WTC11 (cell line): ENCODE data around the gene SLC48A1. TPM values are rescaled to one million over a fixed set of nuclear protein-coding genes. Genes with fewer than 3 reads are reported as not detected.

Experiments used
- ATAC-seq: fragments of 200-7000 bp; cut with Tn5 transposase; 2 replicates; pipeline ENCODE4 v1.10.0; 2021; ENCODE audit warnings: mild to moderate bottlenecking, moderate library complexity
- CTCF ChIA-PET: fragments of 300-600 bp; sonication (Branson Sonifier 250); formaldehyde crosslinking; loops from one replicate; lab custom pipeline; 2021; ENCODE audit warnings: antibody characterized with exemption; lab: Charles Lee
- POLR2A ChIA-PET: fragments of 350-600 bp; sonication (Branson Sonifier 250); formaldehyde crosslinking; loops from one replicate; lab custom pipeline; 2021; ENCODE audit warnings: antibody characterized with exemption; lab: Charles Lee
- DNase-seq: peaks from one replicate; pipeline ENCODE4 v3.0.0; 2021; ENCODE audit warnings: low spot score
- H3K27ac Mint-ChIP-seq: 2 replicates; pipeline ENCODE4 v1.8.0; 2021; ENCODE audit warnings: mixed read lengths
- H3K27me3 Mint-ChIP-seq: 2 replicates; pipeline ENCODE4 v1.8.0; 2021; ENCODE audit warnings: low read depth, mild to moderate bottlenecking, moderate library complexity, mixed read lengths
- H3K36me3 Mint-ChIP-seq: 2 replicates; pipeline ENCODE4 v1.8.0; 2021; ENCODE audit warnings: mixed read lengths
- H3K4me1 Mint-ChIP-seq: 2 replicates; pipeline ENCODE4 v1.8.0; 2022; ENCODE audit warnings: mixed read lengths
- H3K4me3 Mint-ChIP-seq: 2 replicates; pipeline ENCODE4 v1.8.0; 2021; ENCODE audit warnings: mild to moderate bottlenecking, moderate library complexity, mixed read lengths
- H3K9me3 Mint-ChIP-seq: 2 replicates; pipeline ENCODE4 v1.8.0; 2021; ENCODE audit warnings: mixed read lengths
- ATF1 ChIP-seq: sonication (generic); formaldehyde crosslinking; IDR thresholded peaks from 2 replicates; pipeline ENCODE4 v1.8.1; 2023; ENCODE audit warnings: mild to moderate bottlenecking, moderate library complexity, missing genetic modification reagents
- ELF4 ChIP-seq: sonication (generic); formaldehyde crosslinking; IDR thresholded peaks from 2 replicates; pipeline ENCODE4 v1.8.1; 2022; ENCODE audit warnings: low read depth, mild to moderate bottlenecking, moderate library complexity, missing genetic modification reagents
- EMX1 ChIP-seq: fragments of 250-450 bp; sonication (Bioruptor Pico); IDR thresholded peaks from 2 replicates; pipeline ENCODE4 v1.8.0; 2021; ENCODE audit warnings: mild to moderate bottlenecking
- ETV6 ChIP-seq: sonication (generic); formaldehyde crosslinking; IDR thresholded peaks from 2 replicates; pipeline ENCODE4 v1.8.1; 2022; ENCODE audit warnings: mild to moderate bottlenecking, missing genetic modification reagents
- FOXK1 ChIP-seq: sonication (generic); formaldehyde crosslinking; IDR thresholded peaks from 2 replicates; pipeline ENCODE4 v1.8.0; 2022; ENCODE audit warnings: mild to moderate bottlenecking, moderate library complexity, missing genetic modification reagents
- HMGA2 ChIP-seq: fragments of 250-450 bp; sonication (Bioruptor Pico); IDR thresholded peaks from 2 replicates; pipeline ENCODE4 v1.4.0; 2021; ENCODE audit warnings: mild to moderate bottlenecking, moderate library complexity
- JUN ChIP-seq: sonication (generic); formaldehyde crosslinking; IDR thresholded peaks from 2 replicates; pipeline ENCODE4 v1.8.0; 2023; ENCODE audit warnings: mild to moderate bottlenecking, missing genetic modification reagents
- NR3C1 ChIP-seq: sonication (generic); formaldehyde crosslinking; conservative IDR thresholded peaks from 2 replicates; pipeline ENCODE4 v1.8.1; 2023; ENCODE audit warnings: low read depth, mild to moderate bottlenecking, missing genetic modification reagents
- SMAD3 ChIP-seq: sonication (generic); formaldehyde crosslinking; IDR thresholded peaks from 2 replicates; pipeline ENCODE4 v1.8.0; 2022; ENCODE audit warnings: missing genetic modification reagents, mild to moderate bottlenecking, borderline replicate concordance
- SMAD4 ChIP-seq: sonication (generic); formaldehyde crosslinking; IDR thresholded peaks from 2 replicates; pipeline ENCODE4 v1.8.0; 2022; ENCODE audit warnings: mild to moderate bottlenecking, missing genetic modification reagents
- SP1 ChIP-seq: sonication (generic); formaldehyde crosslinking; conservative IDR thresholded peaks from 2 replicates; pipeline ENCODE4 v1.8.1; 2022; ENCODE audit warnings: missing genetic modification reagents
- TEAD1 ChIP-seq: sonication (generic); formaldehyde crosslinking; IDR thresholded peaks from 2 replicates; pipeline ENCODE4 v1.8.0; 2022; ENCODE audit warnings: mild to moderate bottlenecking, missing genetic modification reagents
- ZNF121 ChIP-seq: sonication (generic); formaldehyde crosslinking; IDR thresholded peaks from 2 replicates; pipeline ENCODE4 v1.8.0; 2023; ENCODE audit warnings: missing genetic modification reagents
- ZNF263 ChIP-seq: sonication (generic); formaldehyde crosslinking; IDR thresholded peaks from 2 replicates; pipeline ENCODE4 v1.8.1; 2022; ENCODE audit warnings: low read depth, mild to moderate bottlenecking, moderate library complexity, missing genetic modification reagents
- ZNF396 ChIP-seq: fragments of 250-450 bp; sonication (Bioruptor Pico); IDR thresholded peaks from 2 replicates; pipeline ENCODE4 v1.8.0; 2021; ENCODE audit warnings: mild to moderate bottlenecking, moderate library complexity, borderline replicate concordance
- total RNA-seq: library from RNA; stranded (reverse); gene quantifications from 3 replicates; pipeline ENCODE4 v1.2.3, GENCODE V29; 2021
- TF ChIP-seq, protein P1 (sequence below): sonication (generic); formaldehyde crosslinking; IDR thresholded peaks from 2 replicates; pipeline ENCODE4 v1.8.1; 2023; ENCODE audit warnings: mild to moderate bottlenecking, missing genetic modification reagents
- TF ChIP-seq, protein P2 (sequence below): sonication (generic); formaldehyde crosslinking; IDR thresholded peaks from 2 replicates; pipeline ENCODE4 v1.8.0; 2022; ENCODE audit warnings: mild to moderate bottlenecking, missing genetic modification reagents
- TF ChIP-seq, protein P3 (sequence below): fragments of 250-450 bp; sonication (Bioruptor Pico); IDR thresholded peaks from 2 replicates; pipeline ENCODE4 v1.9.0; 2021; ENCODE audit warnings: moderate library complexity, mild to moderate bottlenecking, inconsistent platforms, borderline replicate concordance
- TF ChIP-seq, protein P4 (sequence below): sonication (generic); formaldehyde crosslinking; IDR thresholded peaks from 2 replicates; pipeline ENCODE4 v1.8.1; 2023; ENCODE audit warnings: mild to moderate bottlenecking, missing genetic modification reagents
- TF ChIP-seq, protein P5 (sequence below): sonication (generic); formaldehyde crosslinking; IDR thresholded peaks from 2 replicates; pipeline ENCODE4 v1.8.1; 2022; ENCODE audit warnings: mild to moderate bottlenecking, missing genetic modification reagents, moderate library complexity, borderline replicate concordance
- TF ChIP-seq, protein P6 (sequence below): sonication (generic); formaldehyde crosslinking; IDR thresholded peaks from 2 replicates; pipeline ENCODE4 v1.8.1; 2022; ENCODE audit warnings: low read depth, mild to moderate bottlenecking, moderate library complexity, missing genetic modification reagents, borderline replicate concordance
- TF ChIP-seq, protein P7 (sequence below): fragments of 250-450 bp; sonication (Bioruptor Pico); IDR thresholded peaks from 2 replicates; pipeline ENCODE4 v1.9.0; 2021; ENCODE audit warnings: mild to moderate bottlenecking

Gene SLC48A1
- total RNA-seq, 1 experiment from 2014 or later = 13.8 TPM

DNA sequence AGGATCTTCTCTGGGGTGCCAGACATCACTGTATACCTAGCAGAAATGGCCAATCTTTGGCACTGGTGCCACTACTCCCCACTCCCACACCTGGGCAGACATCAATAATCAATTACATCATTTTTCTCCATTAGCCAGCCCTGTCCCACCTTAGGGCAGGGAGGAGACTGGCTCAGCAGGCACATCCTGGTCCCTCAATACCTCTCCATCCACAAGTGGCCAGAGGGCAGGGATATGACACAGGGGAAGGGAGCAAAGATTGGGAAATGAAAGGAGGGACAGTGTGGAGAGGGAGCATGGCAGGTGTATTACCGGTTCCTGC, 24.6 kb upstream of the SLC48A1 start:
- Mint-ChIP-seq H3K27ac (no peak overlapping the region), H3K27me3 (no peaks in the 10 kb centered on the region; the same call in 1 of the 2 replicates), H3K4me1 (peaks cover 46% of the 10 kb centered on the region), H3K4me3 (no peak overlapping the region), H3K36me3 (no peaks in the 10 kb centered on the region), H3K9me3 (no peaks in the 10 kb centered on the region)
- ATAC-seq (no peak), DNase-seq (no peak)
- ChIA-PET CTCF (interaction anchor here (1.5 to 1.7 kb wide), 2 partner anchors 17 to 24 kb away, joined by 4 read pairs; partner anchors contain the start of gene SLC48A1), POLR2A (no interaction called here)
- TF ChIP-seq, protein P1, sequence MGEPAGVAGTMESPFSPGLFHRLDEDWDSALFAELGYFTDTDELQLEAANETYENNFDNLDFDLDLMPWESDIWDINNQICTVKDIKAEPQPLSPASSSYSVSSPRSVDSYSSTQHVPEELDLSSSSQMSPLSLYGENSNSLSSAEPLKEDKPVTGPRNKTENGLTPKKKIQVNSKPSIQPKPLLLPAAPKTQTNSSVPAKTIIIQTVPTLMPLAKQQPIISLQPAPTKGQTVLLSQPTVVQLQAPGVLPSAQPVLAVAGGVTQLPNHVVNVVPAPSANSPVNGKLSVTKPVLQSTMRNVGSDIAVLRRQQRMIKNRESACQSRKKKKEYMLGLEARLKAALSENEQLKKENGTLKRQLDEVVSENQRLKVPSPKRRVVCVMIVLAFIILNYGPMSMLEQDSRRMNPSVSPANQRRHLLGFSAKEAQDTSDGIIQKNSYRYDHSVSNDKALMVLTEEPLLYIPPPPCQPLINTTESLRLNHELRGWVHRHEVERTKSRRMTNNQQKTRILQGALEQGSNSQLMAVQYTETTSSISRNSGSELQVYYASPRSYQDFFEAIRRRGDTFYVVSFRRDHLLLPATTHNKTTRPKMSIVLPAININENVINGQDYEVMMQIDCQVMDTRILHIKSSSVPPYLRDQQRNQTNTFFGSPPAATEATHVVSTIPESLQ (CRISPR knock-in tag) = no peak
- TF ChIP-seq TEAD1 (CRISPR knock-in tag) = no peak
- TF ChIP-seq NR3C1 (CRISPR knock-in tag) = no peak
- TF ChIP-seq, protein P2, sequence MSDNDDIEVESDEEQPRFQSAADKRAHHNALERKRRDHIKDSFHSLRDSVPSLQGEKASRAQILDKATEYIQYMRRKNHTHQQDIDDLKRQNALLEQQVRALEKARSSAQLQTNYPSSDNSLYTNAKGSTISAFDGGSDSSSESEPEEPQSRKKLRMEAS (CRISPR knock-in tag) = no peak

DNA sequence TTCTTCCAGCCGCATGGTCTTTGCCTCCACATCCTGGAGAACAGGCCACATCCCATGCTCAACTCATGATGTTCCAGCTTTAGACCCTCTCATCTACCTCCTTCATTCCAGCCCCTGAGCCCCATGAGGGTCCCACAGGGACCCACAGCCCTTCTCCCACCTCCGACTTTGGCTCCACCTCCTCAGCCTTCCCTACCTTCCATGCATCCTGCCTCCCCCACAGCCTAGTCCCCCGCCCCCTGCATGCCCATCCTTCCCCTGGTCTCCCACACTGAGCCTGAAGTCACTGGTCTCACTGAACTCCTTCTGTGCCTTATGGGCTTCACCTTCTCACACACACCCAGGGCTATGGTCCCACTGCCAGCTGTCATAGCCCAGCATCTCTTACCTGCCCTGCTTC, 24.1 kb upstream of the SLC48A1 start:
- DNase-seq (no peak), ATAC-seq (no peak)
- H3K36me3 Mint-ChIP-seq = no peaks in the 10 kb centered on the region
- H3K27ac Mint-ChIP-seq = no peak overlapping the region
- peaks cover 46% of the 10 kb centered on the region for H3K4me1 Mint-ChIP-seq
- TF ChIP-seq SP1 (CRISPR knock-in tag) (no peak), ZNF121 (CRISPR knock-in tag) (no peak), ATF1 (CRISPR knock-in tag) (no peak), ZNF263 (CRISPR knock-in tag) (no peak), FOXK1 (CRISPR knock-in tag) (no peak), SMAD4 (CRISPR knock-in tag) (no peak), HMGA2 (CRISPR knock-in tag) (no peak), EMX1 (CRISPR knock-in tag) (no peak), ETV6 (CRISPR knock-in tag) (no peak), ELF4 (no peak), JUN (CRISPR knock-in tag) (no peak), ZNF396 (CRISPR knock-in tag) (no peak), SMAD3 (CRISPR knock-in tag) (no peak)
- TF ChIP-seq, protein P3, sequence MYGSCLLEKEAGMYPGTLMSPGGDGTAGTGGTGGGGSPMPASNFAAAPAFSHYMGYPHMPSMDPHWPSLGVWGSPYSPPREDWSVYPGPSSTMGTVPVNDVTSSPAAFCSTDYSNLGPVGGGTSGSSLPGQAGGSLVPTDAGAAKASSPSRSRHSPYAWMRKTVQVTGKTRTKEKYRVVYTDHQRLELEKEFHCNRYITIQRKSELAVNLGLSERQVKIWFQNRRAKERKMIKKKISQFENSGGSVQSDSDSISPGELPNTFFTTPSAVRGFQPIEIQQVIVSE (CRISPR knock-in tag) = no peak
- TF ChIP-seq, protein P4, sequence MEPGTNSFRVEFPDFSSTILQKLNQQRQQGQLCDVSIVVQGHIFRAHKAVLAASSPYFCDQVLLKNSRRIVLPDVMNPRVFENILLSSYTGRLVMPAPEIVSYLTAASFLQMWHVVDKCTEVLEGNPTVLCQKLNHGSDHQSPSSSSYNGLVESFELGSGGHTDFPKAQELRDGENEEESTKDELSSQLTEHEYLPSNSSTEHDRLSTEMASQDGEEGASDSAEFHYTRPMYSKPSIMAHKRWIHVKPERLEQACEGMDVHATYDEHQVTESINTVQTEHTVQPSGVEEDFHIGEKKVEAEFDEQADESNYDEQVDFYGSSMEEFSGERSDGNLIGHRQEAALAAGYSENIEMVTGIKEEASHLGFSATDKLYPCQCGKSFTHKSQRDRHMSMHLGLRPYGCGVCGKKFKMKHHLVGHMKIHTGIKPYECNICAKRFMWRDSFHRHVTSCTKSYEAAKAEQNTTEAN (CRISPR knock-in tag) = no peak
- TF ChIP-seq, protein P5, sequence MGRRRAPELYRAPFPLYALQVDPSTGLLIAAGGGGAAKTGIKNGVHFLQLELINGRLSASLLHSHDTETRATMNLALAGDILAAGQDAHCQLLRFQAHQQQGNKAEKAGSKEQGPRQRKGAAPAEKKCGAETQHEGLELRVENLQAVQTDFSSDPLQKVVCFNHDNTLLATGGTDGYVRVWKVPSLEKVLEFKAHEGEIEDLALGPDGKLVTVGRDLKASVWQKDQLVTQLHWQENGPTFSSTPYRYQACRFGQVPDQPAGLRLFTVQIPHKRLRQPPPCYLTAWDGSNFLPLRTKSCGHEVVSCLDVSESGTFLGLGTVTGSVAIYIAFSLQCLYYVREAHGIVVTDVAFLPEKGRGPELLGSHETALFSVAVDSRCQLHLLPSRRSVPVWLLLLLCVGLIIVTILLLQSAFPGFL = no peak
- TF ChIP-seq, protein P6, sequence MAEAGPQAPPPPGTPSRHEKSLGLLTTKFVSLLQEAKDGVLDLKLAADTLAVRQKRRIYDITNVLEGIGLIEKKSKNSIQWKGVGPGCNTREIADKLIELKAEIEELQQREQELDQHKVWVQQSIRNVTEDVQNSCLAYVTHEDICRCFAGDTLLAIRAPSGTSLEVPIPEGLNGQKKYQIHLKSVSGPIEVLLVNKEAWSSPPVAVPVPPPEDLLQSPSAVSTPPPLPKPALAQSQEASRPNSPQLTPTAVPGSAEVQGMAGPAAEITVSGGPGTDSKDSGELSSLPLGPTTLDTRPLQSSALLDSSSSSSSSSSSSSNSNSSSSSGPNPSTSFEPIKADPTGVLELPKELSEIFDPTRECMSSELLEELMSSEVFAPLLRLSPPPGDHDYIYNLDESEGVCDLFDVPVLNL = no peak
- TF ChIP-seq, protein P7, sequence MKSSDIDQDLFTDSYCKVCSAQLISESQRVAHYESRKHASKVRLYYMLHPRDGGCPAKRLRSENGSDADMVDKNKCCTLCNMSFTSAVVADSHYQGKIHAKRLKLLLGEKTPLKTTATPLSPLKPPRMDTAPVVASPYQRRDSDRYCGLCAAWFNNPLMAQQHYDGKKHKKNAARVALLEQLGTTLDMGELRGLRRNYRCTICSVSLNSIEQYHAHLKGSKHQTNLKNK (CRISPR knock-in tag) = no peak
- H3K9me3 Mint-ChIP-seq = no peaks in the 10 kb centered on the region
- POLR2A ChIA-PET = no interaction called here
- no peak overlapping the region for H3K4me3 Mint-ChIP-seq
- CTCF ChIA-PET = no interaction called here
- H3K27me3 Mint-ChIP-seq = no peaks in the 10 kb centered on the region; the same call in 1 of the 2 replicates
